BLaER1 (cell line): ENCODE measurements around the gene RNU1-4.
"Not testable (repeated sequence)": the region's sequence is repeated elsewhere in the genome, so short reads cannot be mapped to it uniquely, and the experiment has no call there.

Source experiments
- H3K27ac ChIP-seq: shearing (Covaris generic); formaldehyde crosslinking; 2 replicates; pipeline ENCODE4 v1.8.1; 2022
- H3K27me3 ChIP-seq: shearing (Covaris generic); formaldehyde crosslinking; 2 replicates; pipeline ENCODE4 v1.8.1; 2022
- H3K36me3 ChIP-seq: shearing (Covaris generic); formaldehyde crosslinking; 2 replicates; pipeline ENCODE4 v1.8.1; 2022
- H3K4me1 ChIP-seq: shearing (Covaris generic); formaldehyde crosslinking; 2 replicates; pipeline ENCODE4 v1.8.1; 2022
- H3K4me2 ChIP-seq: shearing (Covaris generic); formaldehyde crosslinking; 2 replicates; pipeline ENCODE4 v1.8.1; 2022
- H3K4me3 ChIP-seq: shearing (Covaris generic); formaldehyde crosslinking; 2 replicates; pipeline ENCODE4 v1.8.1; 2022
- H3K9ac ChIP-seq: shearing (Covaris generic); formaldehyde crosslinking; 2 replicates; pipeline ENCODE4 v1.8.1; 2022
- H3K9me3 ChIP-seq: shearing (Covaris generic); formaldehyde crosslinking; 2 replicates; pipeline ENCODE4 v1.8.1; 2022
- H4K20me1 ChIP-seq: shearing (Covaris generic); formaldehyde crosslinking; 2 replicates; pipeline ENCODE4 v1.8.1; 2022
- Cebpa-rat ChIP-seq: shearing (Covaris generic); IDR thresholded peaks from 2 replicates; pipeline ENCODE4 v1.8.1; 2022

Gene RNU1-4

GRCh38 chr1:16724718-16725438 lies 15.4 kb upstream of the RNU1-4 start:
- H3K27me3 ChIP-seq: peaks cover 43% of the 10 kb centered on the region
- no peak overlapping the region for H3K4me3 ChIP-seq
- no peak overlapping the region for H3K4me2 ChIP-seq
- peaks cover 5% of the 10 kb centered on the region; the same call in 1 of the 2 replicates for H4K20me1 ChIP-seq
- no peaks in the 10 kb centered on the region for H3K9me3 ChIP-seq
- TF ChIP-seq Cebpa-rat: no peak
- H3K4me1 ChIP-seq: peaks cover 12% of the 10 kb centered on the region
- no peak overlapping the region for H3K27ac ChIP-seq
- no peaks in the 10 kb centered on the region for H3K36me3 ChIP-seq
- no peak overlapping the region for H3K9ac ChIP-seq

- H3K4me3 ChIP-seq, H3K4me1 ChIP-seq, H3K9me3 ChIP-seq, H3K36me3 ChIP-seq, H3K4me2 ChIP-seq, H3K9ac ChIP-seq, H4K20me1 ChIP-seq, H3K27ac ChIP-seq: not testable (repeated sequence)
- peaks cover 43% of the 10 kb centered on the region for H3K27me3 ChIP-seq
These were observed 14.7 kb upstream of the RNU1-4 start for GRCh38 chr1:16725439-16726245.

- no peak overlapping the region for H3K4me2 ChIP-seq
- H3K4me3 ChIP-seq: no peak overlapping the region
- H3K9ac ChIP-seq: no peak overlapping the region
- no peaks in the 10 kb centered on the region for H3K36me3 ChIP-seq
- no peak overlapping the region for H3K27ac ChIP-seq
- H3K27me3 ChIP-seq: peaks cover 43% of the 10 kb centered on the region
- TF ChIP-seq Cebpa-rat: no peak
- peaks cover 5% of the 10 kb centered on the region; the same call in 1 of the 2 replicates for H4K20me1 ChIP-seq
- no peaks in the 10 kb centered on the region for H3K9me3 ChIP-seq
- no peaks in the 10 kb centered on the region for H3K4me1 ChIP-seq
These were observed 12.9 kb upstream of the RNU1-4 start for GRCh38 chr1:16727190-16728111.

- not testable (repeated sequence) for H3K4me2 ChIP-seq, H3K36me3 ChIP-seq, H3K27ac ChIP-seq, H3K4me3 ChIP-seq, H3K9ac ChIP-seq, H3K9me3 ChIP-seq, H3K4me1 ChIP-seq, H4K20me1 ChIP-seq
- peaks cover 43% of the 10 kb centered on the region for H3K27me3 ChIP-seq
These were observed 11.9 kb upstream of the RNU1-4 start for GRCh38 chr1:16728243-16728949.

- not testable (repeated sequence) for H3K27ac ChIP-seq, H3K9me3 ChIP-seq, H3K4me1 ChIP-seq, H4K20me1 ChIP-seq, H3K4me3 ChIP-seq, H3K4me2 ChIP-seq, H3K9ac ChIP-seq, H3K36me3 ChIP-seq
- peaks cover 10% of the 10 kb centered on the region for H3K27me3 ChIP-seq
These were observed 7.9 kb upstream of the RNU1-4 start for GRCh38 chr1:16732254-16732896.

GRCh38 chr1:16741230-16741629 lies 914 bp downstream of the RNU1-4 start:
- not testable (repeated sequence) for H3K36me3 ChIP-seq, H3K9me3 ChIP-seq, H3K4me2 ChIP-seq, H3K27ac ChIP-seq, H3K27me3 ChIP-seq, H3K4me1 ChIP-seq, H3K9ac ChIP-seq, H3K4me3 ChIP-seq, H4K20me1 ChIP-seq

- H3K4me3 ChIP-seq, H3K9ac ChIP-seq, H4K20me1 ChIP-seq, H3K27ac ChIP-seq, H3K4me1 ChIP-seq, H3K36me3 ChIP-seq, H3K27me3 ChIP-seq, H3K9me3 ChIP-seq, H3K4me2 ChIP-seq: not testable (repeated sequence)
These were observed 7.3 kb downstream of the RNU1-4 start for GRCh38 chr1:16747660-16748059.

GRCh38 chr1:16748710-16749109 lies 8.4 kb downstream of the RNU1-4 start:
- H3K9ac ChIP-seq, H3K27ac ChIP-seq, H3K4me3 ChIP-seq, H3K4me2 ChIP-seq, H3K9me3 ChIP-seq, H3K4me1 ChIP-seq, H3K27me3 ChIP-seq, H3K36me3 ChIP-seq, H4K20me1 ChIP-seq: not testable (repeated sequence)

- not testable (repeated sequence) for H3K4me1 ChIP-seq, H3K27me3 ChIP-seq, H3K9me3 ChIP-seq, H3K27ac ChIP-seq, H4K20me1 ChIP-seq, H3K4me2 ChIP-seq, H3K9ac ChIP-seq, H3K36me3 ChIP-seq, H3K4me3 ChIP-seq
These were observed 9.9 kb downstream of the RNU1-4 start for GRCh38 chr1:16749910-16750888.

GRCh38 chr1:16752770-16753169 lies 12.5 kb downstream of the RNU1-4 start:
- not testable (repeated sequence) for H3K4me3 ChIP-seq, H3K36me3 ChIP-seq, H3K27ac ChIP-seq, H3K4me2 ChIP-seq, H3K9me3 ChIP-seq, H4K20me1 ChIP-seq, H3K9ac ChIP-seq, H3K4me1 ChIP-seq, H3K27me3 ChIP-seq

- not testable (repeated sequence) for H3K4me2 ChIP-seq
These were observed 15.1 kb downstream of the RNU1-4 start for GRCh38 chr1:16755385-16755784.

GRCh38 chr1:16755932-16756331 lies 15.6 kb downstream of the RNU1-4 start:
- not testable (repeated sequence) for H3K27me3 ChIP-seq, H3K36me3 ChIP-seq

More at GRCh38 chr1:16755385-16755784, 15.1 kb downstream of the RNU1-4 start:
- H3K4me3 ChIP-seq, H3K27me3 ChIP-seq, H3K27ac ChIP-seq, H3K9me3 ChIP-seq, H4K20me1 ChIP-seq, H3K4me1 ChIP-seq, H3K36me3 ChIP-seq, H3K9ac ChIP-seq: not testable (repeated sequence)

More at GRCh38 chr1:16755932-16756331, 15.6 kb downstream of the RNU1-4 start:
- not testable (repeated sequence) for H3K4me2 ChIP-seq, H4K20me1 ChIP-seq, H3K9me3 ChIP-seq, H3K4me3 ChIP-seq, H3K4me1 ChIP-seq, H3K27ac ChIP-seq, H3K9ac ChIP-seq
